Effector memory CD4-positive, alpha-beta T cell (primary cell): ENCODE data around the gene TMED1.

Source experiments
- DNase-seq, 3 donors: peaks; one replicate each; pipeline ENCODE4 v3.0.0-alpha.2; 2020
- H3K27ac ChIP-seq: 2 replicates; pipeline ENCODE4 v1.7.0; 2013; ENCODE audit warnings: mild to moderate bottlenecking, low read length, moderate library complexity; ENCODE audit not compliant: insufficient read depth, poor library complexity, severe bottlenecking
- H3K27me3 ChIP-seq: replicated peaks from 2 replicates; pipeline ENCODE4 v1.7.0; 2013; ENCODE audit warnings: mild to moderate bottlenecking, low read length; ENCODE audit not compliant: insufficient read depth, control insufficient read depth, poor library complexity, severe bottlenecking
- H3K36me3 ChIP-seq: 2 replicates; pipeline ENCODE4 v1.7.0; 2013; ENCODE audit warnings: mild to moderate bottlenecking, low read length, moderate library complexity; ENCODE audit not compliant: control insufficient read depth, insufficient read depth
- H3K4me1 ChIP-seq: 2 replicates; pipeline ENCODE4 v1.7.0; 2013; ENCODE audit warnings: low read length, mild to moderate bottlenecking; ENCODE audit not compliant: control insufficient read depth, insufficient read depth, poor library complexity, severe bottlenecking
- H3K4me3 ChIP-seq: 2 replicates; pipeline ENCODE4 v1.7.0; 2013; ENCODE audit warnings: low read length, low read depth, mild to moderate bottlenecking; ENCODE audit not compliant: insufficient read depth, poor library complexity, severe bottlenecking
- H3K9me3 ChIP-seq: 2 replicates; pipeline ENCODE4 v1.7.0; 2013; ENCODE audit warnings: mild to moderate bottlenecking, low read length, moderate library complexity; ENCODE audit not compliant: control insufficient read depth

TMED1 gene

DNA sequence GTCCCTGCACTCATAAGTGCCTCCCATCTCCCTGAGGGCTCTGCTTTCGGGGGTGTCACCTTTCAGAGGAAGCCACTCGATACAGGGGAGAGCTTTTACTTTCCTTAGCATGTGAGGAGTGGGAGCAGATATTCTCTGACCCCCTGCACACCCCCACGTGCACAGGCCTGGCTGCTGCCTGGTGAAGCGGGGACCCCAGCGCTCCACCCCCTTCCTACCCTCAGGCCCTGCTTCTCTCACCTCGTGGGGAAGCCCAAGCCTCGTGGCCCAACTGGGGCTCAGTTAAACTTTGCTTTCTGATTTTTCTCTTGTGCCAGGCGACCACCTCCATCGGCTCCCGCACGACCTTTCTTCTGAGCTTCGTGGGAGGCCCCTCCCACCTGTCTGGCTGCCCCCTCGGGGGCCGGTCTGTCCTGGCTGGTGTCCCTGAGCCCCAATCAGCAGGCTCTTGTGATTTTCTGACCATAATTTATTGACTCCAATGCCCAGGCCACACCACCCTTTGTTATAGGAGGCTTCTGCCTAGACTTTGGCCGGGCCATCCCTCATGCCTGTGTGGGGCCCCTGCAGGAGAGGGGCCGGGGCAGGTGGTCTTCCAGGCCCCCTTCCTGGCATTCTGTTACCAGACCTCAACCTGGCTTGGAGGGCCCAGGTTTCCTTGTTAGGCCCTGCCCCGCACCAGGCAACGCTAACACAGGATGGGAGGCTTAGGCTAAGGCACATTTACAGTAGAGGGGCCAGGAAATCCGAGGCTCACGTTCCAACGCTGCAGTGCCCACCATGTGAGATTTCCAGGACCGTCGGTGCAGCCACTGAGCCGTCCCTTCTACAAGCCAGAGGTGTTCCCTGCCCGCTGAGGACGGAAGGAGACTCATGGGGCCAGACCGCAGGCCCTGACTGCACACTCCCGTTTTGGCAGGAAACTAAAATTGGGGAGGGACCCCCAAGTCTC is 3.7 kb downstream of the TMED1 start:
- Histone ChIP-seq H3K4me1 (peaks cover 7% of the 10 kb centered on the region), H3K9me3 (no peaks in the 10 kb centered on the region), H3K4me3 (no peak overlapping the region), H3K27ac (no peak overlapping the region), H3K27me3 (no peaks in the 10 kb centered on the region), H3K36me3 (peaks cover 29% of the 10 kb centered on the region)
- DNase-seq: no peak

DNA sequence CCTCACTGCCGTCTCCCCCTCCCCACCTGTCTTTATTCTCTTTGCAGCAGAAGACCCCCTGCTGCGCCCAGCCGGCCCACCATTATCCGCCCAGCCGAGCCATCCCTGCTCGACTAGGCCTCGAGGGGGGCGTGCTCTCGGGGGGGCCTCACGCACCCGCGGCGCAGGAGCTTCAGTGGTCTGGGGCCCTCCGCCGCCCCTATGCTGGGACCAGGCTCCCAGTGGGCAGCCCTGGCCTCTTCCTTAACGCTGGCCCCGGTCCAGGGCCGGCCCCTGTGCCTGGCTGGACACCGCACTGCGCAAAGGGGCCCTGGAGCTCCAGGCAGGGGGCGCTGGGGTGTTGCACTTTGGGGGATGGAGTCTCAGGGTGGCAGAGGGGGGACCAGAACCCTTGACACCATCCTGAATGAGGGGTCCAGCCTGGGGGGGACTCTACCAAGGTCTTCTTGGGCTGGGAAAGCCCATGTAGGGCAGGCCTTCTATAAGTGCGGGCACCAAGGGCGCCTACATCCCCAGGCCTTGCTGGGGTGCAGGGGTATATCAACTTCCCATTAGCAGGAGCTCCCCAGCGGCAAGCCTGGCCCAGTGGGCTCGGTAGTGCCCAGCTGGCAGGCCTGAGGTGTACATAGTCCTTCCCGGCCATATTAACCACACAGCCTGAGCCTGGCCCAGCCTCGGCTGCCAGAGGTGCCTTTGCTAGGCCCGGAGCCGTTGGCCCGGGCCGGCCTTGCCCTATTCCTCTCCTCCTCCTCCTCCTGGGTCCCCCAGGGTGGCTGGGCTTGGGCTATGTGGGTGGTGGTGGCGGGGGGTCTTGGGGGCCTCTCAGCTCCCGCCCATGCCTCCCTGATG is 4.9 kb downstream of the TMED1 start:
- peaks cover 40% of the 10 kb centered on the region for H3K36me3 ChIP-seq
- no peak overlapping the region for H3K4me3 ChIP-seq
- no peak for DNase-seq
- H3K27me3 ChIP-seq: no peaks in the 10 kb centered on the region
- H3K4me1 ChIP-seq: no peaks in the 10 kb centered on the region
- H3K9me3 ChIP-seq: no peaks in the 10 kb centered on the region
- H3K27ac ChIP-seq: no peak overlapping the region

DNA sequence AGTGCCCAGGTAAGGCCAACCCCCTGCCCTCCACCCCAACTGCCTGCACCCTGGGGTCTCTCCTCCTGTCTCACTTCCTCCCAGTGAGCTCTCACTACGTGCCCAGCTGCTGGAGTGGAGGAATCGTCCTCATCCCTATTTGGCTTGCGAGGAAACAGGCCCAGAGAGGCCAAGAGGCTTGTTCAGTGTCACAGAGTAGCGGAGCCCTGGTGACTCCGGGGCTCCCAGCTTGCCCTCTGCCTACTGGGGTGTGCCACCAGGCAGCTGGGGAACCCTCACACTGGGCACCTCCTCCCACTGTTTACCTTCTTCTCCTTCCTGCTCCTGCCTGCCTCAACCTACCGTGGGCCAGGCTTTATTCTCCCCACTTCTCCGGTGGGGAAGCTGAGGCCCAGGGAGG is 5.6 kb downstream of the TMED1 start:
- Histone ChIP-seq H3K4me3 (no peak overlapping the region), H3K4me1 (no peaks in the 10 kb centered on the region), H3K27ac (no peak overlapping the region), H3K36me3 (peaks cover 45% of the 10 kb centered on the region), H3K27me3 (no peaks in the 10 kb centered on the region), H3K9me3 (no peaks in the 10 kb centered on the region)
- DNase-seq: no peak

DNA sequence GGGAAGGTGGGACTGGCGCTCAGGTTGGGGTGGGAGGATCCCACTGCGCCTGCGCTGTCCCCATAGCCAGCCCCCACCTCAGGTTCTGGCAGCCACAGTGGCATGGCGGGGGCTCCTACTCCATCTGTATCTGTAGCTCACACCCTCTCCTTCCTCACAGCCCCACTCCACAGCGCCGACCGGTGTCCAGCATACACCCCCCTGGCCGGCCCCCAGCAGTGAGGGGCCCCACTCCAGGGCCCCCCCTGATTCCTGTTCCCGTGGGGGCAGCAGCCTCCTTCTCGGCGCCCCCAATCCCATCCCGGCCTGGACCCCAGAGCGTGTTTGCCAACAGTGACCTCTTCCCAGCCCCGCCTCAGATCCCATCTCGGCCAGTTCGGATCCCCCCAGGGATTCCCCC is 6.0 kb downstream of the TMED1 start:
- Histone ChIP-seq H3K27me3 (no peaks in the 10 kb centered on the region), H3K4me3 (no peak overlapping the region), H3K27ac (no peak overlapping the region), H3K4me1 (no peaks in the 10 kb centered on the region), H3K9me3 (no peaks in the 10 kb centered on the region), H3K36me3 (peaks cover 48% of the 10 kb centered on the region)
- no peak for DNase-seq

DNA sequence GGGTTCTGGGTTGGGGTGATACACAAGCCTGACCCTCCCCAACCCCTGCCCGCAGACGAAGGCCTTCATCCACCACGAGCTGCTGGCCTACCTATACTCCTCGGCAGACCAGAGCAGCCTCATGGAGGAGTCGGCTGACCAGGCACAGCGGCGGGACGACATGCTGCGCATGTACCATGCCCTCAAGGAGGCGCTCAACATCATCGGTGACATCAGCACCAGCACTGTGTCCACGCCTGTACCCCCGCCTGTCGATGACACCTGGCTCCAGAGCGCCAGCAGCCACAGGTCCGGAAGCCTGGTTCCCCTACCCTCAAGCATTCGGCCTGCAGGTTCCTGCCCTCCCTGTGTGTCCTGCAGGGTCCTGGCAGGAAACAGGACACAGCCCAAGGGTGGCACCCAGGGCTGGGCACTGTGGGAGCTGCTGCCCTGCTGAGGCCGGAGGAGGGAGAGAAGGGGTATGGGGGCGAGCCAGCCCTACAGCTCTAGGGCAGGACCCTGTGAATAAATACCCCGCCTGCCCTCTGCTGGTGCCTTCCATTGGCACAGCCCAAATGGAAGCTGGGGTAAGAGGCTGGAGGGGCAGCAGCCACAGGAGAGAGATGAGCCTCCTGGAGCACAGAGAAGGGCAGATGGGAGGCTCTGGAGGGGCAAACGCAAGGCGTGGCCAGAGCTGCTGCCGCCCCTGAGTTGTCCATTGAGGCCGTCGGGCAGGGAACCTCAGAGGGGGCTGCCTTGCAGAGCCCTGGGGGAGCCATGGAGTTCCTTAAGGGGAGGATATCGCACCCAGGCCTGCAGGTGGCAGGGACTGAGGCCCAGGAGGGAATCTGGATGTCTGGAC is 6.8 kb downstream of the TMED1 start:
- Histone ChIP-seq H3K9me3 (no peaks in the 10 kb centered on the region), H3K36me3 (peaks cover 54% of the 10 kb centered on the region), H3K4me3 (no peak overlapping the region), H3K27ac (no peak overlapping the region), H3K27me3 (no peaks in the 10 kb centered on the region), H3K4me1 (no peaks in the 10 kb centered on the region)
- no peak for DNase-seq

DNA sequence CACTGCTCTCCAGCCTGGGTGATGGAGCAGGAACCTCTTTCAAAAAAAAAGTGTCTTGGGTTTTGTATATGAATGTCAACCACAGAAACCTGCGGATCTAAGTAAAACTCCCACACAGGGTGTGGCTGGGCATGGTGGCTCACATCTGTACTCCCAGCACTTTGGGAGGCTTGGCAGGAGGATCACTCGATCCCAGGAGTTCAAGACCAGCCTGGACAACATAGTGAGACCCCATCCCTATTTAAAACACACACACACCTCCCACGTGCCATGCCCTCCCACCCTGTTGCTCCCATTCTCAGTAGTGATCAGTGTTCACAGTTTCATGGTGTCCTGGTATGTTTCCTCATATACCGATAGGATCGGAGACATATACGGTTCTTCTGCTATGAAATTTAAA is 9.2 kb downstream of the TMED1 start:
- H3K4me3 ChIP-seq: no peak overlapping the region
- H3K27ac ChIP-seq: no peak overlapping the region
- peaks cover 67% of the 10 kb centered on the region for H3K36me3 ChIP-seq

DNA sequence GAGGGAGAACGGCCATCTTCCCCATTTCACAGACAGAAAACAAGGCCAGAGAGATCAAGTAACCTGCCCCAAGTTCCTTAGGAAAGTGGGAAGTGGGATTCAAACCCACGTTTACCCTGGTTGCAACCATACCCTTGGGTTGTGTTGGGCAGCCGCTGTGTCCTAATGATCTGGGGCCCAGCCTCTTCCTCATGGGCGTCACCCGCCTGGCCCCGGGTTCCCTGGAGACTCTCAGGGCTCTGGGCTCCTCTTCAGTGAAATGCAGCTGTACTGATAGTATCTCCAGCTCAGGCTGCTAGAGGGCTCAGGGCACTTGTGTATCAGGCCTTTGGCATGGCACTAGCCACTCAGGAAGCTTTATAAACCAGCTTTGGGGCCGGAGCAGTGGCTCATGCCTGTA is 9.8 kb downstream of the TMED1 start:
- no peaks in the 10 kb centered on the region for H3K4me1 ChIP-seq
- DNase-seq: no peak
- H3K36me3 ChIP-seq: peaks cover 69% of the 10 kb centered on the region
- H3K4me3 ChIP-seq: no peak overlapping the region
- no peaks in the 10 kb centered on the region for H3K9me3 ChIP-seq
- no peak overlapping the region for H3K27ac ChIP-seq
- H3K27me3 ChIP-seq: no peaks in the 10 kb centered on the region

More for the DNA sequence above, 9.2 kb downstream of the TMED1 start:
- Histone ChIP-seq H3K27me3 (no peaks in the 10 kb centered on the region), H3K9me3 (no peaks in the 10 kb centered on the region), H3K4me1 (no peaks in the 10 kb centered on the region)
- DNase-seq: no peak

DNA sequence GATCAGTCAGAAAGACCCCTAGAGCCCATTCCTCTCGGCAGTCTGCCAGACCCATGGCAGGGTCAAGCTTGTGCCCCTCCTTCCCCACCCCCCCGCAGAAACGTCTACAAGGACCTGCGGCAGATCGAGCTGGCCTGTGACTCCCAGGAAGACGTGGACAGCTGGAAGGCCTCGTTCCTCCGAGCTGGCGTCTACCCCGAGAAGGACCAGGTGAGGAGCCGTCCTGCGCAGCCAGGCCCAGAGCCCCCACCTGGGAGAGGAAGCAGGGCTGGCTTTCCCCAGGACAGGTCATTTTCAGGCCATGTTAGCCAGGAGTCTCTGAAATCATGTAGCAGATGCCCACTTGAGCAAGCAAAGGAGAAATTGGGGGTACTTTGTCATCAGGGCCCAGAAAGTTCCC is 12.3 kb downstream of the TMED1 start:
- Histone ChIP-seq H3K9me3 (no peaks in the 10 kb centered on the region), H3K4me1 (no peaks in the 10 kb centered on the region), H3K36me3 (peaks cover 64% of the 10 kb centered on the region), H3K27me3 (no peaks in the 10 kb centered on the region), H3K4me3 (no peak overlapping the region), H3K27ac (no peak overlapping the region)
- DNase-seq: no peak

DNA sequence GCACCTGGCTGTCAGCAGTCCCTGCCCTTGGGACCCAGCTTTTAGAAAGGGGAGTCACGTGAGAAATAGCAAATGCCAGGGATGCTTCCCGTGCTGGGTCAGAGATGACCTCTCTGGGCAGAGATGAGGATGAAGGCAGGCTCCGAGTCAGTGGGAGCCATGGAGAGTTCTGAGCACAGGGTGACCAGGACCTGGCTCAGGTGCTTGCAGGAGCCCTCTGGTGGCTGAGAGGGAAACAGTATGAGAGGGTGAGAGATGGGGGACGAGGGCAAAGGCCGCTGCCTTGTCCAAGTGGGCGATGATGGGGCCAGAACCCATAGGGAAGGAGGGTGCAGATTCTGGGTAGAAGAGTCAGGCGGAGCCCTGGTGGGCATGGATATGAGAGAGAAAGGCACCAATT is 15.8 kb downstream of the TMED1 start:
- no peak for DNase-seq
- peaks cover 77% of the 10 kb centered on the region for H3K36me3 ChIP-seq
- H3K9me3 ChIP-seq: no peaks in the 10 kb centered on the region
- no peak overlapping the region for H3K4me3 ChIP-seq
- no peaks in the 10 kb centered on the region for H3K27me3 ChIP-seq
- no peaks in the 10 kb centered on the region for H3K4me1 ChIP-seq
- H3K27ac ChIP-seq: no peak overlapping the region
